Suppressor macrophage treated with lipopolysaccharide for 1 hour (primary cell): ENCODE results near the gene FANCC.
"Not testable (repeated sequence)": the region's sequence is repeated elsewhere in the genome, so short reads cannot be mapped to it uniquely, and the experiment has no call there.

Source experiments
- DNase-seq, 3 donors: peaks; one replicate each; pipeline ENCODE4 v3.0.0-alpha.2; 2020 to 2022

Gene FANCC

GRCh38 chr9:95226921-95227320 lies 90.6 kb downstream of the FANCC start:
- DNase-seq = no peak

GRCh38 chr9:95225726-95226106 lies 91.8 kb downstream of the FANCC start:
- DNase-seq = no peak

- DNase-seq = no peak
These were observed 92.3 kb downstream of the FANCC start for GRCh38 chr9:95225076-95225725.

- DNase-seq = peak; percentile 22 to 52 (median 30)
These were observed 93.0 kb downstream of the FANCC start for GRCh38 chr9:95224376-95225019.

- not testable (repeated sequence) for DNase-seq
These were observed 97.2 kb downstream of the FANCC start for GRCh38 chr9:95220352-95220751.

GRCh38 chr9:95218773-95219172 lies 98.7 kb downstream of the FANCC start:
- DNase-seq = no peak

- no peak for DNase-seq
These were observed 99.6 kb downstream of the FANCC start for GRCh38 chr9:95217936-95218335.

- DNase-seq = no peak
These were observed 102.1 kb downstream of the FANCC start for GRCh38 chr9:95215336-95215898.

- no peak for DNase-seq
These were observed 104.4 kb downstream of the FANCC start for GRCh38 chr9:95213117-95213516.

GRCh38 chr9:95211028-95211427 lies 106.5 kb downstream of the FANCC start:
- DNase-seq = no peak

- DNase-seq = no peak
These were observed 110.1 kb downstream of the FANCC start for GRCh38 chr9:95207403-95207802.

- no peak for DNase-seq
These were observed 111.4 kb downstream of the FANCC start for GRCh38 chr9:95206143-95206542.

GRCh38 chr9:95204710-95205109 lies 112.8 kb downstream of the FANCC start:
- DNase-seq = no peak

GRCh38 chr9:95204310-95204709 lies 113.2 kb downstream of the FANCC start:
- no peak for DNase-seq

GRCh38 chr9:95203019-95203418 lies 114.5 kb downstream of the FANCC start:
- DNase-seq = not testable (repeated sequence)

- DNase-seq = no peak
These were observed 115.3 kb downstream of the FANCC start for GRCh38 chr9:95202076-95202681.

- no peak for DNase-seq
These were observed 116.3 kb downstream of the FANCC start for GRCh38 chr9:95201206-95201605.

- no peak for DNase-seq
These were observed 119.7 kb downstream of the FANCC start for GRCh38 chr9:95197692-95198271.

GRCh38 chr9:95193480-95193879 lies 124.0 kb downstream of the FANCC start:
- no peak for DNase-seq

GRCh38 chr9:95193067-95193466 lies 124.4 kb downstream of the FANCC start:
- no peak for DNase-seq

- DNase-seq = no peak
These were observed 124.9 kb downstream of the FANCC start for GRCh38 chr9:95192631-95193030.

GRCh38 chr9:95190413-95190812 lies 127.1 kb downstream of the FANCC start:
- DNase-seq = no peak

GRCh38 chr9:95189251-95190098 lies 128.0 kb downstream of the FANCC start:
- peak; percentile 30 to 60 (median 54) for DNase-seq
